GM12875 (cell line): ENCODE results near the gene ZDHHC12.

Experiments
- H3K4me3 ChIP-seq: one replicate; pipeline ENCODE4 v1.5.1; 2011; ENCODE audit warnings: low read depth, low read length, control low read depth
- CTCF ChIP-seq: IDR thresholded peaks from 2 replicates; pipeline ENCODE4 v1.5.1; 2011; ENCODE audit warnings: low read depth, mild to moderate bottlenecking, control low read depth, inconsistent platforms, low read length, moderate library complexity, borderline replicate concordance; ENCODE audit not compliant: insufficient read depth

Gene ZDHHC12

GRCh38 chr9:128723866-128724743, at the start of gene ZDHHC12:
Gene ZDHHC12, minus strand, starts transcription at chr9:128724127. Its CDS starts 34 bp downstream, at chr9:128724093.
- no peak for TF ChIP-seq CTCF
- H3K4me3 ChIP-seq: peak within 1 kb of the TSS; percentile 97

- H3K4me3 ChIP-seq: no peak overlapping the region
- TF ChIP-seq CTCF: no peak
Observed at GRCh38 chr9:128773049-128773448, 49.1 kb upstream of the ZDHHC12 start.

- H3K4me3 ChIP-seq: peak within 1 kb of the TSS; percentile 71
- TF ChIP-seq CTCF: no peak
Observed at GRCh38 chr9:128771745-128772519, 48.0 kb upstream of the ZDHHC12 start, which contains the start of gene ZER1. Gene ZER1, minus strand, starts transcription at chr9:128771927. Its CDS starts 16,362 bp downstream, at chr9:128755565.

GRCh38 chr9:128771094-128771721, 47.3 kb upstream of the ZDHHC12 start:
- peak overlapping the region; percentile 71 for H3K4me3 ChIP-seq
- TF ChIP-seq CTCF: no peak

GRCh38 chr9:128770286-128771030, 46.5 kb upstream of the ZDHHC12 start:
- TF ChIP-seq CTCF: no peak

GRCh38 chr9:128768606-128769005, 44.7 kb upstream of the ZDHHC12 start:
- no peak overlapping the region for H3K4me3 ChIP-seq
- no peak for TF ChIP-seq CTCF

More at GRCh38 chr9:128770286-128771030, 46.5 kb upstream of the ZDHHC12 start:
- peak overlapping the region; percentile 71 for H3K4me3 ChIP-seq
